Type B pancreatic cell (in vitro differentiated cells): ENCODE data around the gene PLP2. TPM values are rescaled to one million over a fixed set of nuclear protein-coding genes. Genes with fewer than 3 reads are reported as not detected.

ENCODE experiments used
- DNase-seq: peaks from one replicate; pipeline ENCODE4 v3.0.0; 2021; ENCODE audit warnings: mixed read lengths; ENCODE audit not compliant: unreplicated experiment; ENCODE audit errors: extremely low spot score
- H3K27ac Mint-ChIP-seq: 2 replicates; pipeline ENCODE4 v1.8.0; 2021; ENCODE audit warnings: mild to moderate bottlenecking, mixed read lengths
- H3K27me3 Mint-ChIP-seq: 2 replicates; pipeline ENCODE4 v1.8.0; 2021; ENCODE audit warnings: mixed read lengths
- H3K36me3 Mint-ChIP-seq: 2 replicates; pipeline ENCODE4 v1.8.0; 2021; ENCODE audit warnings: mixed read lengths
- H3K4me1 Mint-ChIP-seq: one replicate; pipeline ENCODE4 v1.8.0; 2021; ENCODE audit warnings: mixed read lengths; ENCODE audit not compliant: unreplicated experiment
- H3K4me3 Mint-ChIP-seq: 2 replicates; pipeline ENCODE4 v1.8.0; 2021; ENCODE audit warnings: mild to moderate bottlenecking, mixed read lengths
- H3K9me3 Mint-ChIP-seq: 2 replicates; pipeline ENCODE4 v1.8.0; 2021; ENCODE audit warnings: mixed read lengths
- CTCF ChIP-seq: fragments of 200-600 bp; sonication (generic); conservative IDR thresholded peaks from 2 replicates; pipeline ENCODE4 v1.5.0; 2021; ENCODE audit warnings: antibody characterized with exemption, mild to moderate bottlenecking
- total RNA-seq: library from RNA; stranded (reverse); gene quantifications from 2 replicates; pipeline ENCODE4 v1.2.1, GENCODE V29; 2021; ENCODE audit warnings: low replicate concordance

PLP2 gene
- total RNA-seq, 1 donor from 2014 or later, result 28.2 TPM

GRCh38 chrX:49211074-49211473 lies 39.4 kb downstream of the PLP2 start:
- no peak for TF ChIP-seq CTCF
- H3K36me3 Mint-ChIP-seq, result no peaks in the 10 kb centered on the region
- no peaks in the 10 kb centered on the region for H3K4me1 Mint-ChIP-seq
- H3K9me3 Mint-ChIP-seq, result no peaks in the 10 kb centered on the region
- no peaks in the 10 kb centered on the region for H3K27me3 Mint-ChIP-seq
- H3K27ac Mint-ChIP-seq, result no peak overlapping the region
- H3K4me3 Mint-ChIP-seq, result no peak overlapping the region
- DNase-seq, result no peak

GRCh38 chrX:49212209-49212608 lies 40.5 kb downstream of the PLP2 start:
- no peaks in the 10 kb centered on the region for H3K4me1 Mint-ChIP-seq
- H3K36me3 Mint-ChIP-seq, result no peaks in the 10 kb centered on the region
- no peaks in the 10 kb centered on the region for H3K9me3 Mint-ChIP-seq
- H3K27me3 Mint-ChIP-seq, result no peaks in the 10 kb centered on the region
- no peak overlapping the region for H3K27ac Mint-ChIP-seq
- no peak for DNase-seq
- H3K4me3 Mint-ChIP-seq, result no peak overlapping the region
- no peak for TF ChIP-seq CTCF

- H3K27me3 Mint-ChIP-seq, result no peaks in the 10 kb centered on the region
- no peak overlapping the region for H3K27ac Mint-ChIP-seq
- no peaks in the 10 kb centered on the region for H3K4me1 Mint-ChIP-seq
- H3K9me3 Mint-ChIP-seq, result no peaks in the 10 kb centered on the region
- TF ChIP-seq CTCF, result no peak
- no peaks in the 10 kb centered on the region for H3K36me3 Mint-ChIP-seq
- DNase-seq, result no peak
- H3K4me3 Mint-ChIP-seq, result no peak overlapping the region
Measured at GRCh38 chrX:49212861-49213260, 41.2 kb downstream of the PLP2 start.

GRCh38 chrX:49214416-49214815 lies 42.7 kb downstream of the PLP2 start:
- no peak for TF ChIP-seq CTCF
- Mint-ChIP-seq H3K4me1 (no peaks in the 10 kb centered on the region), H3K36me3 (no peaks in the 10 kb centered on the region), H3K27me3 (no peaks in the 10 kb centered on the region), H3K27ac (no peak overlapping the region), H3K9me3 (no peaks in the 10 kb centered on the region), H3K4me3 (no peak overlapping the region)
- no peak for DNase-seq

GRCh38 chrX:49214996-49215526 lies 43.4 kb downstream of the PLP2 start:
- Mint-ChIP-seq H3K4me1 (no peaks in the 10 kb centered on the region), H3K27me3 (peaks cover 4% of the 10 kb centered on the region), H3K9me3 (no peaks in the 10 kb centered on the region), H3K4me3 (no peak overlapping the region), H3K36me3 (no peaks in the 10 kb centered on the region), H3K27ac (no peak overlapping the region)
- no peak for TF ChIP-seq CTCF
- DNase-seq, result no peak

GRCh38 chrX:49220100-49220499 lies 48.4 kb downstream of the PLP2 start:
- no peak overlapping the region for H3K4me3 Mint-ChIP-seq

More at GRCh38 chrX:49220100-49220499, 48.4 kb downstream of the PLP2 start:
- H3K36me3 Mint-ChIP-seq, result no peaks in the 10 kb centered on the region
- no peak overlapping the region for H3K27ac Mint-ChIP-seq
- no peak for DNase-seq
- H3K27me3 Mint-ChIP-seq, result peaks cover 28% of the 10 kb centered on the region
- no peak for TF ChIP-seq CTCF
- H3K4me1 Mint-ChIP-seq, result no peaks in the 10 kb centered on the region
- no peaks in the 10 kb centered on the region for H3K9me3 Mint-ChIP-seq
